Measurements from ENCODE around the gene MLPH.
A peak's percentile ranks its signal among the peaks of the same experiment; 100 is the strongest.

MLPH gene

DNA sequence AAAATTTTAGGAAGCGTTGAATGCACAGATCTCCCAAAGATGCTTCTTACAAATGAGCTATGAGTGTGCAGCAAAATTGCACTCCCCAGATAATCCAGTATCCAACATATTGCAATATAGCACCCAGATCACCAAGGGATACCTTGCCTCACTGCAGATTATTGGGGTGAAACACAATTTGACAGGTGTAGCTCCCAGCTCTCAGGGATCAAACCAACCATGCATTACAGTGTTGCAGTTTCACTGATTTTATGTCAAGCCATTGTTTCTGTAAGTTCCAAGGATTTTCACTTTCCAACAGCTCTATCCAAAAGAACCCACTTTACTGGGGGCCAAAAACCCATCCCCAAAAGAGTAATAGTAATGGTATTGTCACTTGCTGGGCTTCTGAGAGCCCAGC is 68.5 kb downstream of the MLPH start:
- in situ Hi-C loops (cut with HindIII; ENCODE audit: low pct_unique_long_range_greater_than_20kb, low sequenced_read_pairs), result no loop called here
- no peak for TF ChIP-seq JUND (IDR thresholded peaks at IDR 0.05; ENCODE audit: low read depth)

DNA sequence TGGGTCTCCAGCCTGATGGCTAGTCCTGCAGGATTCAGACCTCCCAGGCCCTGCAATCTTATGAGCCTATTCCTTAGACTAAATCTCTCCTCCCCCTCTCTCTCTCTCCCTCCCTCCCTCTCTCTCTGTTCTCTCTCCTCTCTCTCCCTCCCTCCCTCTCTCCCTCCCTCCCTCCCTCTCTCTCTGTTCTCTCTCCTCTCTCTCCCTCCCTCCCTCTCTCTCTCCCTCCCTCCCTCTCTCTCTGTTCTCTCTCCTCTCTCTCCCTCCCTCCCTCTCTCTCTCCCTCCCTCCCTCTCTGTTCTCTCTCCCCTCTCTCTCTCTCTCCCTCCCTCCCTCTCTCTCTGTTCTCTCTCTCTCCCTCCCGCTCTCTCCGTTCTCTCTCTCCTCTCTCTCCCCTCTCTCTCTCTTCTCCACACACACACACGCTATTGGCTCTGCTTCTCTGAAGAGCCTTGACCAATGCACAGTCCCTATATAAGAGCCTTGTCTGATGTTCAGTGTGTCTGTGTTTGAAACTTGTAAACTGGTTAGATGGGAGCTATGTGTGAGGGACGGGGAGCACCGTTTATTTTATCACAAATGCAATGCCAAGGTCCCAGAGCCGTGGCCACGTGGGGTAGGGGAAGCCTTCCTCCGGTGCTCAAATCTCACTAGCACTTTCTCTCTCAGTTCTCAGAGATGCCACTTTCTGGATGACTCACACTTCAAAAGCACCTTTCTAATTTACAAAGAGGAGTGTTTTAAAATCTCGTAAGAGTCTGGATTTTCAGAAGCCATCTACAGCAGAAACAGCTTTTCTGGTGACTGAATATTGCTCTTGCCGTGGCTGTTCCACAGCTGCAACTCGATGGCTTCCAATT is 70.0 kb downstream of the MLPH start:
- in situ Hi-C loops (cut with HindIII; ENCODE audit: low pct_unique_long_range_greater_than_20kb, low sequenced_read_pairs), result no loop called here
- DNase-seq (ENCODE audit: low read depth in 1 of 2, low spot score in 1 of 2), result peak in 1 of 2 experiments; percentile 33
- TF ChIP-seq JUND (IDR thresholded peaks at IDR 0.05; ENCODE audit: low read depth), result no peak

More for the DNA sequence above, 68.5 kb downstream of the MLPH start:
- no peak for DNase-seq (ENCODE audit: low read depth in 1 of 2, low spot score in 1 of 2)

DNA sequence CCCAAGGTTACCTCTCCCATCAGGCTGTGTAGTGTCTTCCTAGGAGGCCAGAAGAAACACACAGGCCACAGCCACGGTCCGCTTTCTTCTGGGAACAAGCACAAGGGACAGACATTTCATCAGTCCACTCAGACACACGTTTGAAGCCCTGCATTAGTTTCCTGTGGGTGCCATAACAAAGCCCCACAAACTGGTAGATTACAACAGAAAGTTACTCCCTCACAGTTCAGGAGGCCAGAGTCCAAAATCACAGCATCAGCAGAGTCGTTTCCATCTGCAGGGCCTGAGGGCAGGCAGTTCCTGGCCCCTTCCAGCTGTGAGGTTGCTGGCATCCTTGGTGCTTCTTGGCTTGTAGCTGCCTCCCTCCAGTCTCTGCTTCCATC is 70.6 kb downstream of the MLPH start:
- no peak for DNase-seq (ENCODE audit: low read depth in 1 of 2, low spot score in 1 of 2)
- no peak for TF ChIP-seq JUND (IDR thresholded peaks at IDR 0.05; ENCODE audit: low read depth)
- in situ Hi-C loops (cut with HindIII; ENCODE audit: low pct_unique_long_range_greater_than_20kb, low sequenced_read_pairs), result no loop called here

GRCh38 chr2:237558961-237559641 is 72.0 kb downstream of the MLPH start:
- in situ Hi-C loops (cut with HindIII; ENCODE audit: low pct_unique_long_range_greater_than_20kb, low sequenced_read_pairs), result no loop called here
- TF ChIP-seq JUND (IDR thresholded peaks at IDR 0.05; ENCODE audit: low read depth), result peak; percentile 84; the same call in 1 of the 2 replicates
- peak in 1 of 2 experiments; percentile 98 for DNase-seq (ENCODE audit: low read depth in 1 of 2, low spot score in 1 of 2)

- in situ Hi-C loops (cut with HindIII; ENCODE audit: low pct_unique_long_range_greater_than_20kb, low sequenced_read_pairs), result no loop called here
- no peak for TF ChIP-seq JUND (IDR thresholded peaks at IDR 0.05; ENCODE audit: low read depth)
These were observed 74.2 kb downstream of the MLPH start for GRCh38 chr2:237561221-237561620.

GRCh38 chr2:237563816-237564215 is 76.8 kb downstream of the MLPH start:
- TF ChIP-seq JUND (IDR thresholded peaks at IDR 0.05; ENCODE audit: low read depth), result no peak
- peak; percentile 57 to 88 for DNase-seq (ENCODE audit: low read depth in 1 of 2, low spot score in 1 of 2)
- in situ Hi-C loops (cut with HindIII; ENCODE audit: low pct_unique_long_range_greater_than_20kb, low sequenced_read_pairs), result no loop called here

More at GRCh38 chr2:237561221-237561620, 74.2 kb downstream of the MLPH start:
- DNase-seq (ENCODE audit: low read depth in 1 of 2, low spot score in 1 of 2), result no peak

DNA sequence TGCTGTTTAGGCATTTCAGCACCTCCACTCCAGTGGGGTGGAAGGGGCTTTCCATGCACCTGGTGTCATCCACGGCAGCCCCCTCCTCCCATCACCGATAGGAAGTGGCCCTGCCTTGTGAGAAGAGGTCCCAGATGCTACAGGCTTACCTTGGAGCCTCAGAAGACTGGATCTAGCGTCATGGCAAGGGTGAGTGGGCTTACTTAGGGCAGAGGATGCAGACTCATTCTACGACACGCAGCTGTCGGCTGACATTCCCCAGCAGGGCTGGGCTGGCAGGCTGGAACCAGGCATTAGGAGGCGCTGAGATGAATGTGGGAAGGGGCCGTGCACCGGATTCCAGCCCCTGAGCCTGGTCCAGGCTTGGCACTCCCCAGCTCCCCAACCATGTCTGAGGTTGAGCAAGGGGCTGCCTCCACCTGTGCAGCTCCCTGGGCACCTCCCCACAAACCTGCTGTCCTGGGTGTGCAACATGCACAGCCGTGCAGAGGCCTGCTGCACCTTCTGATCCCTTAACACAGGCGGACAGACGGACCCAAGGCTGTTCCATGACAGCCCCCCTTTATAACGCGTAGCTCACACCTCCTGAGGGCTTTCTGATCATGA is 77.6 kb downstream of the MLPH start:
- in situ Hi-C loops (cut with HindIII; ENCODE audit: low pct_unique_long_range_greater_than_20kb, low sequenced_read_pairs), result no loop called here
- no peak for TF ChIP-seq JUND (IDR thresholded peaks at IDR 0.05; ENCODE audit: low read depth)
- DNase-seq (ENCODE audit: low read depth in 1 of 2, low spot score in 1 of 2), result no peak

DNA sequence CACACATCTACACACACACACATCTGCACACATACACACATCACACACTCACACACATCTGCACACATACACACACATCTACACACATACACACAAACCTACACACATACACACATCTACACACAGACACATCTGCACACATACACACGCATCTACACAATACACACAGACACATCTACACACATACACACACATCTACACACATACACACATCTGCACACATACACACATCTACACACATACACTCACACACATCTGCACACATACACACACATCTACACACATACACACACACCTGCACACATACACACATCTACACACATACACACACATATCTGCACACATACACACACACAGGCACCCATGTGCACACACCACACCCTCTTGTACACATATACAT is 78.9 kb downstream of the MLPH start:
- no peak for TF ChIP-seq JUND (IDR thresholded peaks at IDR 0.05; ENCODE audit: low read depth)
- in situ Hi-C loops (cut with HindIII; ENCODE audit: low pct_unique_long_range_greater_than_20kb, low sequenced_read_pairs), result no loop called here
- DNase-seq (ENCODE audit: low read depth in 1 of 2, low spot score in 1 of 2), result no peak

- TF ChIP-seq JUND (IDR thresholded peaks at IDR 0.05; ENCODE audit: low read depth), result no peak
- in situ Hi-C loops (cut with HindIII; ENCODE audit: low pct_unique_long_range_greater_than_20kb, low sequenced_read_pairs), result no loop called here
- no peak for DNase-seq (ENCODE audit: low read depth in 1 of 2, low spot score in 1 of 2)
These were observed 79.6 kb downstream of the MLPH start, which contains the start of gene PRLH for GRCh38 chr2:237566401-237567235. TSS of gene PRLH (plus strand) at chr2:237566574. CDS start at chr2:237566574, 0 bp downstream.

GRCh38 chr2:237567276-237568029 is 80.4 kb downstream of the MLPH start:
- TF ChIP-seq JUND (IDR thresholded peaks at IDR 0.05; ENCODE audit: low read depth), result no peak
- in situ Hi-C loops (cut with HindIII; ENCODE audit: low pct_unique_long_range_greater_than_20kb, low sequenced_read_pairs), result no loop called here
- no peak for DNase-seq (ENCODE audit: low read depth in 1 of 2, low spot score in 1 of 2)

DNA sequence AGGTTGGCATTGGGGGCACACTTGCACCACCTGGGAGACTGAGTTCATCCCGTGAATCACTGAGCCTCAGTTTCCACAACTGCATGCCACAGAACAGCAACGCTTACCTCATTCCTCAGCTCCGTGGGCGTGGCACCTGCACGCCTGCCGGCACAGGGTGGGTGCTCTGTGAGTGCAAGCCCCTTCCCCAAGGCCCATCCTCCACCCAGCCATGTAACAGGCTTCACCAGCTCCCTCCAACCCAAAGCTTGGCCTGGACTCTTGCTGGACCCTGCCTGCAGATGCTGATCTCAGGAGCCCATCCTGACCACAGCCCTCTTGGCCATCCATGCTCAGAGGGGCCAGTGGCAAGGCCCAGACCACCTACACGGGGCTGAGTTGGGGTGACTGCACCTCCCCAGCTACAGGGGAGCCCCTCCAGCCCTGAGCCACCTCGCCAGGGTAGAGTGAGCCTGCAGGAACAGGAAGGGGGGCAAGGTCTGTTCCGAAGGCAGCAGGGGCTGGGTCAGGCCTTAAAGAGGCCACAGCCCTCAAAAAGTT is 81.1 kb downstream of the MLPH start:
- TF ChIP-seq JUND (IDR thresholded peaks at IDR 0.05; ENCODE audit: low read depth), result no peak
- DNase-seq (ENCODE audit: low read depth in 1 of 2, low spot score in 1 of 2), result no peak
- in situ Hi-C loops (cut with HindIII; ENCODE audit: low pct_unique_long_range_greater_than_20kb, low sequenced_read_pairs), result no loop called here
